Renal cortex interstitium (tissue), 11 donors: ENCODE results near the gene NCOA1. TPM values are rescaled to one million over a fixed set of nuclear protein-coding genes. Genes with fewer than 3 reads are reported as not detected.
A peak's percentile ranks its signal among the peaks of the same experiment; 100 is the strongest.
"Not testable (repeated sequence)": the region's sequence is repeated elsewhere in the genome, so short reads cannot be mapped to it uniquely, and the experiment has no call there.

Experiments
- DNase-seq, 11 donors: peaks; one replicate each; pipeline ENCODE4 v3.0.0-alpha.2; 2013; ENCODE audit warnings: low read depth in 9 of 11, low spot score in 4 of 11; ENCODE audit errors: extremely low read depth in 1 of 11
- polyA plus RNA-seq, 3 donors: library from polyadenylated mRNA; unstranded; fragments of 120-200 nt; gene quantifications; one replicate each; pipeline ENCODE4 v1.2.1, GENCODE V29; 2013; ENCODE audit not compliant: insufficient read length in 3 of 3

The NCOA1 gene
- polyA plus RNA-seq, 3 donors = 41.3 to 44.6 (median 43.7) TPM

DNA sequence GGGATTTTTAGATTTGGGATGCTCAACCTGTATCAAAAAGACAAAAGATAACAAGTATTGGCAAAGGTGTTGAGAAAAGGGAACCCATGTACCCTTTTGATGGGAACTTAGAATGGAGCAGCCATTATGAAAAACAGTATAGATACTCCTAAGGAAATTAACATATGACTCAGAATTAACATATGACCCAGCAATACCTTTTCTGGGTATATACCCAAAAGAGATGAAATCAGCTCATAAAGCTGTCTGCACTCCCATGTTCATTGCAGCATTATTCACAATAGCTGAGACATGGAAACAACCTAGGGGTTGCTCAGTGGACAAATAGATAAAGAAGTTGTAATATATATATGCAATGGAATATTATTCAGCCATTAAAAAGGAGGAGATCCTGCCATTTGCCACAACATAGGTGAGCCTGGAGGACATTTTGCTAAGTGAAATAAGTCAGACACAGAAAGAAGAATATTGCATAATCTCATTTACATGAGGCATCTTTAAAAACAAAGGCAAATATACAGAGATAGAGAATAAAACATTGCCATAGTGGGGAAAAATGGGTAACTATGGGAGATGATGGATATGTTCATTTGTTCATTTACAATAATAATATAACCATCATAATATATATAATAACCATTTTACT lies 160.1 kb downstream of the NCOA1 start:
- DNase-seq = no peak

DNA sequence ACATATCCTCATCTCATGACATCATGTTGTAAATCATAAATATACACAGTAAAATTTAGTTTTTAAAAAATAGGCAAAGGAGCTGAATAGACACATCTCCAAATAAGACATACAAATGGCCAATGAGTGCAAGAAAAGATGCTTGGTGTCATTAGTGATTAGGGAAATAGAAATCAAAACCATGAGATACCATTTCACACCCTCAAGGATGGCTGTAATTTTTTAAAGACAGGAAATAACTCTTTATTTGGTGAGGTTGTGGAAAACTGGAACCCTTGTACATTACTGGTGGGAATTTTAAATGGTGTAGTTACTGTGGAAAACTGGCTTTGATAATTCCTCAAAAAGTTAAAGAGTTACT lies 160.6 kb downstream of the NCOA1 start:
- no peak for DNase-seq

DNA sequence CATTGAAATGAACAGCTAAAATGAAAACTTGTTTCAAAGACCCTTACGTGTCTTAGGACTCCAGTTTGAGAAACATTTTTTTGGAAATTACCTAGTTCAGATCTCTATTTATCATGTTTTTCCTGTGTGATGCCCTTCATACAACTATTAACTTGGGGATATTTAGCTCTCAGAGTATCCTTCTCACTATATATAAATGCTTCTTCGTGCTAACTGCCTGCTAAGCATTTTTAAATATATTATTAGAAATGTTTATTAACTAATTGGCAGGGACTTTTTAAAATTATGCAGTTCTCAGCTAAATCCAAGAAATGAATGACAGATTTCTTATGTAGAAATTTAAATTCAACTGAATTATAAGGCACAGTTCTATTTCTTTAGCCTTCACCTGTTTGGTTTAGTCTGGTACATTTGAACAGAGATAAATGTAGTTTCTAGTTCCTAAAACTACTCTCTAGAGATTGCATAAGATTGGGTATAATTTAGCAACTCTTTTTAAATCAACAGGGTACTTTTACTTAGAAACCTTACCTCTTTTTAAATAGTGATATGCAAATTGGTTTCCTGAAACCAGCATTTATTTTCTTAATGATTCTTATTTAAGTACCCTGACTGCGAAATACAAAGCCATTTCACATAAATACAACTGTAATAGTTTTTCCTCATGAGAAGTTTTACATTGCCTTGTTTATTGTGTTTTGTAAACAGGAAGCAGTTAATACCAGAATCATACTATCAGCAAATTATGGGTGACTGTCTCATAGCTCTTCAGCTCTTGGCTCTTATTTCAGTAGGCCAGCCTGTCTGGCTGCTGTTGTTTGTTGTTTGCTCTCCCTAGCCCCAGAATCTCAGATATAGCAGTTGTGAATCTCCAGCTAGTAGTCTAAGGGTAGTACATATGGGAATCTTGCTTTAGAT lies 161.5 kb downstream of the NCOA1 start:
- DNase-seq = no peak

DNA sequence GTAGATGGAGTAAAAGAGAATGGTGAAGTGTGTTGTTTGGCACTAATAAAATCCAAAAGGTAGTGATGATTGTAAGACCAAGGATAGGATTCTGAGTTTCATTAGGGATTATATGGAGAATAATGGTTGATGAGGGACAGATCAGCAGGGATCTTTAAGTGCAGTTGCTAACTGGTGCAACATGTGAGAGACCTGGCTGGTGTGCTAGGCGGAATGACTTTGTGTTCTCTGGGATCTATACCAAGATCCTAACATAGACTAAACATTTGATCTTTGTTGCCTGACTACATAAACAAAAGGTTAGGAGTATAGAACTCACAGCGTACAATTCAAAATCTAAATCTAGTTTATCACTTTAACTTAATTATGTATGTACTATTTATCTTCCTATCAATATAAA lies 166.8 kb downstream of the NCOA1 start:
- DNase-seq = no peak

GRCh38 chr2:24658531-24659202 lies 167.6 kb downstream of the NCOA1 start:
- DNase-seq = no peak

- no peak for DNase-seq
These were observed 168.8 kb downstream of the NCOA1 start for GRCh38 chr2:24659862-24660261.

DNA sequence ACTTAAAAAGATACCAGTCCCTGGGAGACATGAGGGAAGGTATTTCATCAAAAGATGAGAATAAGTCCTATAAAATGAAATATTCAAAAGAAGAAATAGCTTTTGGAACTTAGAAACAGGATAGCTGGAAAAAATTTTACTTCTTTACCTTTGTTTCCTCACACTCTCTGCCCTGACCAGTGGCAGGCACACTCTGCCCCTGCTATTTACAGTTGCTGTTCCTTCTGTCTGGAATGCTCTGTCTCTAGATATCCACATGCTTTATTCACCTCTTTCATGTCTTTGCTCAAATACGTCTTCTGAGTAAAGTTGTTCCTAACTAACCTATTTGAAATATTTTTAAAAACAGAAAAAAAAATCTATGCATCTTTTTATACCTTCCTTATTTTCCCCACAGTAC lies 176.5 kb downstream of the NCOA1 start:
- no peak for DNase-seq

- DNase-seq = no peak
These were observed 180.2 kb downstream of the NCOA1 start for GRCh38 chr2:24671230-24671629.

DNA sequence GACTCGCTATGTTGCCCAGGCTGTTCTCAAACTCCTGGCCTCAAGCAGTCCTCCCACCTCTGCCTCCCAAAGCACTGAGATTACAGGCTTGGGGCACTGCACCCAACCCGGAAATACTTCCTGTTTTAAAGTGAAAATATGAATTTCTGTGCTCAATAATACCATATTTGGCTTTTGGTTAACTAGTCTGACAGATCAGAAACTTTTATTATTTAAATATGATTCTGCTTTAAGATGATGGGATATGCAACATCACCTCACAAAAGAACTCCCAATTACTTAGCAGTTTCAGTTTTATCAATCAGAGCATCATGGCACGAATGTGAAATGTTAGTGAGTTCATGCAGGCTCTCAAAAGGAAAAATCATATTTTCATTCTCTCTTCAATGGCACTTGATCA lies 181.5 kb downstream of the NCOA1 start:
- DNase-seq = no peak

DNA sequence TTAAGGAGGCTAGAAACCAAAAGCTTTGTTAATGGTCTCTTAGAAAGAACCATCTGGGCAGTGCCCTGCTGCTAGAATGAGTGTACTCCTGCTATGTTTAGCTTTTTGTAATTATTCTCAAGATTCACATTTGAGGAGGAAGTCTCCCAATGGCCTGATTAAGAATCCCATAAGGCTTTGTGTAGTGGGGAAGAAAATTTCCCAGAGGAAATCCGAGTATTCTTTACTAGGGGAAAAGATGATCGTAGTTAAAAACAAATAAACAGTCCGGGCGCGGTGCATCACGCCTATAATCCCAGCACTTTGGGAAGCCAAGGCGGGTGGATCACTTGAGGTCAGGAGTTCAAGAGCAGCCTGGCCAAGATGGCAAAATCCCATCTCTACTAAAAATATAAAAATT lies 184.3 kb downstream of the NCOA1 start:
- no peak for DNase-seq

DNA sequence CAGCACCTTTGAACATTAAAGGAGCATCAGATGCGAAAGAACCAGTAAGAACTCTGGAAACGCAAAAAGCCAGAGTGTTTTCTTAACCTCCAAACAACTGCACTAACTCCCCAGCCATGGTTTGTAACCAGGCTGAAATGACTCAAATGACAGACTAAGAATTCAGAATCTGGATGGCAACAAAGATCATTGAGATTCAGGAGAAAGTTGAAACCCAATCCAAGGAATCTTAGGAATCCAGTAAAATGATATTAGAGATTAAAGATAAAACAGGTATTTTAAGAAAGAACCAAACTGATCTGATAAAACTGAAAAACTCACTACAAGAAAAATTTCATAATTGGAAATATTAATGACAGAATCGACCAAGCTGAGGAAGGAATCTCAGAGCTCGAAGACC lies 185.4 kb downstream of the NCOA1 start:
- DNase-seq = no peak

DNA sequence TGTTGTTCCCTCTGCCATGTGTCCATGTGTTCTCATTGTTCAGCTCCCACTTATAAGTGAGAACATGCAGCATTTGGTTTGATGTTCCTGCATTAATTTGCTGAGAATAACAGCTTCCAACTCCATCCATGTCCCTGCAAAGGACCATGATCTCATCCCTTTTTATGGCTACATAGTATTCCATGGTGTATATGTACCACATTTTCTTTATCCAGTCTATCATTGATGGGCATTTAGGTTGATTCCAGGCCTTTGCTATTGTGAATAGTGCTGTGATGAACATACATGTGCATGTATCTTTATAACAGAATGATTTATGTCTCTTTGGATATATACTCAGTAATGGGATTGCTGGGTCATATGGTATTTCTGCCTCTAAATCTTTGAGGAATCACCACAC lies 187.0 kb downstream of the NCOA1 start:
- DNase-seq = not testable (repeated sequence)

GRCh38 chr2:24680196-24680595 lies 189.1 kb downstream of the NCOA1 start:
- DNase-seq = no peak

DNA sequence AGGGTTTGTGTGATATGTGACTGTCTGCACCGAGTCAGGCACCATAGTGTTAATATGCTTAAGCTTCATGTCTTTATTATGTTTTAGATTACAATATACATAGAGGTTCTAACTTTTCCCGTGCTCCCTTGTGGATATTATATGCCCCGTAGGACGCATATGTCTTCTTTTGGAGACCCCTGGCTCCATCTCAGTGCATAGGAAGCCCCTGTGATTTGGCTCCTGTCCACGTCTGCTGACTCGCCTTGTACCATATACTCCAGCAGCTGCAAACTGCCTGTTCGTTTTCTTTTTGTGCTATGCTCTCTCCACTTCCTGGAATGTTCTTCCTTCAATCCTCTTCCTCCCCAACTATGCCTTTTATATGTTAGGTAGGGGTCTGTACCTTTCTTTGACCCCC lies 191.2 kb downstream of the NCOA1 start:
- DNase-seq = peak in 5 of 11 donors; percentile 2 to 16 (median 7)

GRCh38 chr2:24683408-24683807 lies 192.4 kb downstream of the NCOA1 start:
- DNase-seq = no peak

DNA sequence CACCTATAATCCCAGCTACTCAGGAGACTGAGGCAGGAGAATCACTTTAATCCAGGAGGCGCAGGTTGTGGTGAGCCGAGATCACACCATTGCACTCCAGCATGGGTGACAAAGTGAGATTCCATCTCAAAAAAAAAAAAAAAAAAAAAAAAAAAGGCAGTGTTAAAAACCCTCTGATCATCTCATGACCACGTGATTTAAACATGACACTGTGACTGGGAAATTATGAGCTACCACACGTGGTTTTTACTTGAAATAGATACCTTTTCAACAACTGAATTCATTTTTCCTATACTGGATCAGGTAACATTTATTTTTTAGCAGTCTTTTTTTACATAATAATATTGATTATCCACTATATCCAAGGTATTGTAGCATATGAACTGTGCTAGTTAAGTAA lies 199.5 kb downstream of the NCOA1 start:
- no peak for DNase-seq

DNA sequence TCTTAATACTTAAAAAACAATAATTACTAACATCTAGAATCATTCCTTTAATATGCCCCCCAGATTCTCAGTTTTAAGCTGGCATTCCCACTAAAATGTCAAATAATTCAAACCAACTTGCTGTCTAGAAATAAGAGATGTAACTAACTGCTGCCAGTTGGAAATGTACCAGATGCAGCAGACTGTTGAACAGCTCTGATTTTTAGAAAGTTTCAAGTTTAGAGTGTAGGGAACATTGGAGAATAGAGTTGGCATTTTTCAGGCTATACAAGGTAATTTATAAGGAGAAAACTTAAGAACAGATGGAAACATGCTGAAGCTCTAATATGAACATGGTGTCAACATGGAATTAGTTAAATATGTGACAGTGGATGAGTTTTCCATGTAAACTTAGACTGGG lies 200.8 kb downstream of the NCOA1 start:
- DNase-seq = no peak

GRCh38 chr2:24697792-24698191 lies 206.7 kb downstream of the NCOA1 start:
- no peak for DNase-seq

DNA sequence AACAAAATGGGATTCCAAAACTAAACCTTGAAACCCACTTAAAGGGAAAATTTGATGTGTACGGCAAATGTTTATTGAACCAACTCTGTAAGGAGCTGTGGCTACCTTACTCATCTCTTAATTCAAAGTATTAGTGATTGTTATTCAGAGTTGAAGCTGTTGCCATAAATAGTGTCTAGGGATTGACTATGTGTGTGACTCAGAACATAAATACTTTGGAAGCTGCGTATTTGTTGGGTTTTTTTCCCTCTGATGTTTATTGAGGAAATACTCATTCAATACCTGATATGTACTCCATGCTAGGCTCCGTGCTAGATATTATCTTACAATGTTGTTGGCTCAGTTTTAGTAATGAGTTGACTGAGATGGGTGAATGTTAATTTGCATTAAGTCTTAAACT lies 211.7 kb downstream of the NCOA1 start:
- no peak for DNase-seq

GRCh38 chr2:24704692-24705091 lies 213.6 kb downstream of the NCOA1 start:
- DNase-seq = no peak
